H9 (cell line): Measurements from ENCODE around the gene GRB10. TPM values are rescaled to one million over a fixed set of nuclear protein-coding genes. Genes with fewer than 3 reads are reported as not detected.

Experiments used
- DNase-seq: peaks from one replicate; pipeline ENCODE4 v3.0.0-alpha.2; 2017
- H2AFZ ChIP-seq: one replicate; pipeline ENCODE4 v1.6.1; 2013; ENCODE audit warnings: mild to moderate bottlenecking, low read length, control low read depth, moderate library complexity
- H2AK5ac ChIP-seq: 2 replicates; pipeline ENCODE4 v1.6.1; 2013; ENCODE audit warnings: low read length, control low read depth, mixed read lengths; ENCODE audit not compliant: insufficient read length
- H2BK120ac ChIP-seq: one replicate; pipeline ENCODE4 v1.6.1; 2013; ENCODE audit warnings: low read depth, mild to moderate bottlenecking, low read length, control low read depth, inconsistent platforms; ENCODE audit not compliant: poor library complexity, severe bottlenecking
- H2BK12ac ChIP-seq: 2 replicates; pipeline ENCODE4 v1.6.1; 2013; ENCODE audit warnings: low read length, control low read depth, mixed read lengths, low read depth; ENCODE audit not compliant: insufficient read length
- H2BK15ac ChIP-seq: 2 replicates; pipeline ENCODE4 v1.6.1; 2013; ENCODE audit warnings: low read depth, low read length, control low read depth
- H2BK20ac ChIP-seq: one replicate; pipeline ENCODE4 v1.6.1; 2013; ENCODE audit warnings: low read depth, mild to moderate bottlenecking, low read length, control low read depth, inconsistent platforms; ENCODE audit not compliant: poor library complexity, severe bottlenecking
- H2BK5ac ChIP-seq: 2 replicates; pipeline ENCODE4 v1.6.1; 2013; ENCODE audit warnings: low read length, control low read depth, mixed read lengths; ENCODE audit not compliant: insufficient read length
- H3K14ac ChIP-seq: 2 replicates; pipeline ENCODE4 v1.6.1; 2013; ENCODE audit warnings: low read length, control low read depth; ENCODE audit not compliant: insufficient read depth
- H3K18ac ChIP-seq: 2 replicates; pipeline ENCODE4 v1.6.1; 2013; ENCODE audit warnings: low read depth, mild to moderate bottlenecking, mixed read lengths, low read length, control low read depth; ENCODE audit not compliant: insufficient read length
- H3K23ac ChIP-seq: 2 replicates; pipeline ENCODE4 v1.6.1; 2013; ENCODE audit warnings: low read length, control low read depth, mixed read lengths, low read depth; ENCODE audit not compliant: insufficient read length
- H3K23me2 ChIP-seq: 2 replicates; pipeline ENCODE4 v1.6.1; 2013; ENCODE audit warnings: low read depth, mild to moderate bottlenecking, mixed read lengths, low read length, control low read depth; ENCODE audit not compliant: insufficient read length, poor library complexity, severe bottlenecking
- H3K27ac ChIP-seq: 2 replicates; pipeline ENCODE4 v1.5.1; 2013; ENCODE audit warnings: low read length, control low read depth, mixed read lengths, low read depth; ENCODE audit not compliant: insufficient read length
- H3K27me3 ChIP-seq: 2 replicates; pipeline ENCODE4 v1.6.1; 2013; ENCODE audit warnings: low read length, control low read depth, inconsistent platforms; ENCODE audit not compliant: insufficient read depth
- H3K4ac ChIP-seq: 2 replicates; pipeline ENCODE4 v1.6.1; 2013; ENCODE audit warnings: low read depth, mild to moderate bottlenecking, control low read depth, inconsistent platforms, low read length, moderate library complexity
- H3K4me1 ChIP-seq: 2 replicates; pipeline ENCODE4 v1.6.1; 2013; ENCODE audit warnings: low read length, control low read depth, inconsistent platforms; ENCODE audit not compliant: insufficient read depth
- H3K4me2 ChIP-seq: 2 replicates; pipeline ENCODE4 v1.6.1; 2013; ENCODE audit warnings: low read length, control low read depth, mixed read lengths; ENCODE audit not compliant: insufficient read length, insufficient read depth
- H3K56ac ChIP-seq: 2 replicates; pipeline ENCODE4 v1.6.1; 2013; ENCODE audit warnings: low read depth, mild to moderate bottlenecking, mixed read lengths, low read length, control low read depth; ENCODE audit not compliant: insufficient read length
- H3K79me1 ChIP-seq: 2 replicates; pipeline ENCODE4 v1.6.1; 2013; ENCODE audit warnings: low read depth, mild to moderate bottlenecking, moderate library complexity, low read length, control low read depth, inconsistent platforms; ENCODE audit not compliant: insufficient read depth, poor library complexity, severe bottlenecking
- H3K79me2 ChIP-seq: 2 replicates; pipeline ENCODE4 v1.6.1; 2013; ENCODE audit warnings: low read length, control low read depth, inconsistent platforms; ENCODE audit not compliant: insufficient read depth
- H3K9ac ChIP-seq: 2 replicates; pipeline ENCODE4 v1.6.1; 2013; ENCODE audit warnings: low read length, control low read depth, mixed read lengths; ENCODE audit not compliant: insufficient read length; ENCODE audit errors: extremely low read depth
- H3K9me3 ChIP-seq: one replicate; pipeline ENCODE4 v1.6.1; 2013; ENCODE audit warnings: low read depth, low read length, inconsistent platforms; ENCODE audit not compliant: control insufficient read depth
- H3T11ph ChIP-seq: one replicate; pipeline ENCODE4 v1.6.1; 2013; ENCODE audit warnings: mild to moderate bottlenecking, low read length, control low read depth, inconsistent platforms
- H4K20me1 ChIP-seq: one replicate; pipeline ENCODE4 v1.6.1; 2013; ENCODE audit not compliant: control insufficient read depth, insufficient read length, insufficient read depth
- H4K5ac ChIP-seq: 2 replicates; pipeline ENCODE4 v1.6.1; 2013; ENCODE audit warnings: low read depth, mild to moderate bottlenecking, mixed read lengths, low read length, control low read depth; ENCODE audit not compliant: insufficient read length
- H4K8ac ChIP-seq: replicated peaks from 2 replicates; pipeline ENCODE4 v1.6.1; 2013; ENCODE audit warnings: low read length, control low read depth, mixed read lengths, low read depth; ENCODE audit not compliant: insufficient read length
- H4K91ac ChIP-seq: 2 replicates; pipeline ENCODE4 v1.6.1; 2013; ENCODE audit warnings: low read depth, mild to moderate bottlenecking, moderate library complexity, mixed read lengths, low read length, control low read depth; ENCODE audit not compliant: insufficient read length
- H3K27ac Mint-ChIP-seq, 3 experiments: 2 replicates in 2 of 3; 3 replicates in 1 of 3; pipeline ENCODE4 v1.8.0; 2020 to 2021; ENCODE audit warnings: mixed read lengths in 3 of 3, mild to moderate bottlenecking in 1 of 3, moderate library complexity in 1 of 3
- H3K27me3 Mint-ChIP-seq: 2 replicates; pipeline ENCODE4 v1.8.0; 2021; ENCODE audit warnings: low read depth, mild to moderate bottlenecking, moderate library complexity, mixed read lengths
- H3K36me3 Mint-ChIP-seq, 3 experiments: 2 replicates in 2 of 3; 3 replicates in 1 of 3; pipeline ENCODE4 v1.8.0; 2020 to 2021; ENCODE audit warnings: low read depth in 3 of 3, mixed read lengths in 3 of 3; ENCODE audit not compliant: insufficient read depth in 1 of 3
- H3K4me1 Mint-ChIP-seq, 2 experiments: 2 replicates each; pipeline ENCODE4 v1.8.0; 2020; ENCODE audit warnings: mixed read lengths in 2 of 2
- H3K4me3 Mint-ChIP-seq, 2 experiments: 2 replicates in 1 of 2; 3 replicates in 1 of 2; pipeline ENCODE4 v1.8.0; 2020 to 2021; ENCODE audit warnings: mild to moderate bottlenecking in 2 of 2, mixed read lengths in 2 of 2, moderate library complexity in 1 of 2
- H3K9me3 Mint-ChIP-seq, 2 experiments: 2 replicates in 1 of 2; 3 replicates in 1 of 2; pipeline ENCODE4 v1.8.0; 2020; ENCODE audit warnings: mild to moderate bottlenecking in 2 of 2, mixed read lengths in 2 of 2, moderate library complexity in 1 of 2
- WGBS: extraction: QIAGEN DNeasy Blood & Tissue Kit; methylation state at CpG from one replicate; pipeline ENCODE4 v1.1.7; 2013; ENCODE audit warnings: missing lambda C conversion rate, low lambda C conversion rate, mixed read lengths; ENCODE audit not compliant: insufficient read length; ENCODE audit errors: extremely low coverage; 5-methylcytosine and 5-hydroxymethylcytosine counted together
- total RNA-seq: library from RNA; stranded (reverse); gene quantifications from 2 replicates; pipeline ENCODE4 v1.2.1, GENCODE V29; 2021
- TF ChIP-seq, protein P1 (sequence below): fragments of 200-600 bp; sonication (generic); conservative IDR thresholded peaks from 3 replicates; pipeline ENCODE4 v1.8.0; 2021; ENCODE audit warnings: antibody characterized with exemption, mild to moderate bottlenecking

The GRB10 gene
- total RNA-seq, 1 experiment from 2014 or later, result 108 TPM

DNA sequence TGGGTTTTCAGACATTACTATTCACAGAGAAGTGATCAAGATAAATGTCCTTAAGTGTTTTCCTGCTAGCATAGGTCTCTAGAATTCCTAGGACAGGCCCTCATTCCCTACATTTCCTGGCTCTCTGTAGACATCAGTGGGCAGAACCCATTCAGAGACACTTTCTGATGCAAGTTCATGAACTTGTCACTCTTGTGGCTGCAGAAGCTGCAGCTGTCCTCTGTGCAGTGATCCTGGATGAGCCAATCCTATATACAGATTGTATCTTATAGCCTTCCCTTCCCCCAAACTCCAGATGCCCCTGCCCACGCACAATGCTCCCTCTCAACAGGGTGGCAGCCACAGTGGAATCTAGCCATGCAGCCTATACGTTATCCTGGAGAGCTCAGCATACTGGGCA, 12.6 kb upstream of the GRB10 start:
- Histone ChIP-seq H4K91ac (no peak overlapping the region), H2AFZ (no peak overlapping the region), H3K79me1 (peaks cover 3% of the 10 kb centered on the region), H3K23me2 (peaks cover 10% of the 10 kb centered on the region), H3K4me2 (no peak overlapping the region), H3K23ac (no peak overlapping the region), H2BK15ac (no peak overlapping the region), H4K20me1 (no peaks in the 10 kb centered on the region), H2BK120ac (no peak overlapping the region), H3K9ac (no peak overlapping the region), H3K4me1 (peaks cover 11% of the 10 kb centered on the region; the same call in 1 of the 2 replicates), H4K8ac (no peak overlapping the region), H3T11ph (no peak overlapping the region), H3K79me2 (peaks cover 10% of the 10 kb centered on the region; the same call in 1 of the 2 replicates), H2BK20ac (no peak overlapping the region), H3K27ac (no peak overlapping the region), H3K27me3 (peaks cover 7% of the 10 kb centered on the region; the same call in 1 of the 2 replicates), H3K4ac (no peak overlapping the region), H3K14ac (no peak overlapping the region), H3K18ac (no peak overlapping the region), H4K5ac (no peak overlapping the region), H2BK12ac (no peak overlapping the region), H2BK5ac (no peak overlapping the region), H3K9me3 (no peaks in the 10 kb centered on the region), H2AK5ac (no peak overlapping the region), H3K56ac (no peak overlapping the region)
- Mint-ChIP-seq H3K9me3 (peaks cover 12 to 13% of the 10 kb centered on the region in 2 experiments), H3K27me3 (peaks cover 38% of the 10 kb centered on the region), H3K4me1 (peaks cover 31 to 40% of the 10 kb centered on the region in 2 experiments), H3K27ac (no peak overlapping the region), H3K36me3 (peaks cover 7 to 12% (median 7%) of the 10 kb centered on the region in 3 experiments), H3K4me3 (no peak overlapping the region)
- no peak for DNase-seq
- TF ChIP-seq, protein P1, sequence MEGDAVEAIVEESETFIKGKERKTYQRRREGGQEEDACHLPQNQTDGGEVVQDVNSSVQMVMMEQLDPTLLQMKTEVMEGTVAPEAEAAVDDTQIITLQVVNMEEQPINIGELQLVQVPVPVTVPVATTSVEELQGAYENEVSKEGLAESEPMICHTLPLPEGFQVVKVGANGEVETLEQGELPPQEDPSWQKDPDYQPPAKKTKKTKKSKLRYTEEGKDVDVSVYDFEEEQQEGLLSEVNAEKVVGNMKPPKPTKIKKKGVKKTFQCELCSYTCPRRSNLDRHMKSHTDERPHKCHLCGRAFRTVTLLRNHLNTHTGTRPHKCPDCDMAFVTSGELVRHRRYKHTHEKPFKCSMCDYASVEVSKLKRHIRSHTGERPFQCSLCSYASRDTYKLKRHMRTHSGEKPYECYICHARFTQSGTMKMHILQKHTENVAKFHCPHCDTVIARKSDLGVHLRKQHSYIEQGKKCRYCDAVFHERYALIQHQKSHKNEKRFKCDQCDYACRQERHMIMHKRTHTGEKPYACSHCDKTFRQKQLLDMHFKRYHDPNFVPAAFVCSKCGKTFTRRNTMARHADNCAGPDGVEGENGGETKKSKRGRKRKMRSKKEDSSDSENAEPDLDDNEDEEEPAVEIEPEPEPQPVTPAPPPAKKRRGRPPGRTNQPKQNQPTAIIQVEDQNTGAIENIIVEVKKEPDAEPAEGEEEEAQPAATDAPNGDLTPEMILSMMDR, result no peak
- WGBS, result no CpG with 5 or more reads among the region's 2 CpGs
